B cell (primary cell): Measurements from ENCODE around the gene RTN4RL1.

Source experiments
- CTCF ChIP-seq: fragments of 200-600 bp; IDR thresholded peaks from one replicate; pipeline ENCODE4 v1.8.0; 2022; ENCODE audit warnings: antibody characterized with exemption, mild to moderate bottlenecking
- EZH2 ChIP-seq: IDR thresholded peaks from 2 replicates; pipeline ENCODE4 v1.6.1; 2012; ENCODE audit warnings: borderline replicate concordance, low read depth, mild to moderate bottlenecking, moderate library complexity, low read length; ENCODE audit not compliant: insufficient read depth, poor library complexity, severe bottlenecking

- TF ChIP-seq CTCF (no peak), EZH2 (no peak)
These were observed 9.8 kb downstream of the RTN4RL1 start for GRCh38 chr17:2015314-2015713.
